HEK293 (cell line): ENCODE measurements around the gene SKI.

Experiments
- CTCF ChIA-PET: fragments of 350-600 bp; formaldehyde crosslinking; extraction: SDS; loops from one replicate; lab custom pipeline; 2021; ENCODE audit warnings: antibody characterized with exemption; lab: Yijun Ruan, JAX
- POLR2A ChIA-PET: fragments of 300-600 bp; formaldehyde crosslinking; extraction: SDS; loops from one replicate; lab custom pipeline; 2020; ENCODE audit warnings: antibody characterized with exemption, inconsistent platforms; lab: Yijun Ruan, JAX
- H3K27ac ChIP-seq: fragments of 200-500 bp; sonication (Bioruptor generic); 2 replicates; pipeline ENCODE4 v1.5.1; 2014; ENCODE audit warnings: low read depth, low read length, control low read depth, inconsistent platforms; ENCODE audit errors: extremely low read depth
- H3K36me3 ChIP-seq, 2 experiments: fragments of 200-500 bp in 1 of 2; sonication (Bioruptor generic) in 1 of 2; 1 replicate in 1 of 2; 2 replicates in 1 of 2; pipeline ENCODE4 v1.5.1; 2014 to 2017; ENCODE audit warnings: inconsistent platforms in 2 of 2, low read length in 2 of 2; ENCODE audit not compliant: control insufficient read depth in 2 of 2, insufficient read depth in 1 of 2
- H3K4me1 ChIP-seq: fragments of 200-500 bp; sonication (Bioruptor generic); 2 replicates; pipeline ENCODE4 v1.5.1; 2014; ENCODE audit warnings: mild to moderate bottlenecking, low read length, inconsistent platforms; ENCODE audit not compliant: control insufficient read depth, insufficient read depth
- H3K4me3 ChIP-seq: 2 replicates; pipeline ENCODE4 v1.5.1; 2011; ENCODE audit warnings: low read depth, mild to moderate bottlenecking, control low read depth, low read length, moderate library complexity
- H3K9me3 ChIP-seq: fragments of 200-500 bp; sonication (Bioruptor generic); 2 replicates; pipeline ENCODE4 v1.5.1; 2014; ENCODE audit warnings: low read depth, low read length, inconsistent platforms; ENCODE audit not compliant: control insufficient read depth, insufficient read depth
- ELK4 ChIP-seq: IDR thresholded peaks from 2 replicates; pipeline ENCODE4 v1.6.1; 2011; ENCODE audit warnings: mild to moderate bottlenecking, low read depth, low read length, borderline replicate concordance
- KLF1 ChIP-seq: fragments of 450-650 bp; formaldehyde crosslinking; IDR thresholded peaks from 2 replicates; pipeline ENCODE4 v1.5.1; 2016; ENCODE audit warnings: missing biosample characterization, missing genetic modification characterization
- PRDM4 ChIP-seq: fragments of 450-650 bp; formaldehyde crosslinking; IDR thresholded peaks from 2 replicates; pipeline ENCODE4 v1.5.1; 2017; ENCODE audit warnings: missing biosample characterization, missing genetic modification characterization
- REST ChIP-seq: fragments of 450-650 bp; formaldehyde crosslinking; IDR thresholded peaks from 2 replicates; pipeline ENCODE4 v1.5.1; 2016; ENCODE audit warnings: missing biosample characterization, missing genetic modification characterization
- ZBTB6 ChIP-seq: fragments of 450-650 bp; formaldehyde crosslinking; IDR thresholded peaks from 2 replicates; pipeline ENCODE4 v1.5.1; 2017; ENCODE audit warnings: missing biosample characterization, missing genetic modification characterization
- ZBTB8A ChIP-seq: fragments of 450-650 bp; formaldehyde crosslinking; IDR thresholded peaks from 2 replicates; pipeline ENCODE4 v1.5.1; 2016; ENCODE audit warnings: missing biosample characterization, missing genetic modification characterization
- ZFP69B ChIP-seq: fragments of 450-650 bp; formaldehyde crosslinking; IDR thresholded peaks from 2 replicates; pipeline ENCODE4 v1.5.1; 2016; ENCODE audit warnings: missing biosample characterization, missing genetic modification characterization
- ZNF10 ChIP-seq: fragments of 450-650 bp; formaldehyde crosslinking; IDR thresholded peaks from 2 replicates; pipeline ENCODE4 v1.5.1; 2017; ENCODE audit warnings: missing biosample characterization, missing genetic modification characterization
- ZNF175 ChIP-seq: fragments of 450-650 bp; formaldehyde crosslinking; IDR thresholded peaks from 2 replicates; pipeline ENCODE4 v1.5.1; 2016; ENCODE audit warnings: missing biosample characterization, missing genetic modification characterization
- ZNF2 ChIP-seq: fragments of 450-650 bp; formaldehyde crosslinking; IDR thresholded peaks from 2 replicates; pipeline ENCODE4 v1.5.1; 2016; ENCODE audit warnings: missing biosample characterization, missing genetic modification characterization
- ZNF266 ChIP-seq: fragments of 450-650 bp; formaldehyde crosslinking; IDR thresholded peaks from 2 replicates; pipeline ENCODE4 v1.5.1; 2016; ENCODE audit warnings: missing biosample characterization, missing genetic modification characterization, low read depth
- ZNF311 ChIP-seq: fragments of 450-650 bp; formaldehyde crosslinking; IDR thresholded peaks from 2 replicates; pipeline ENCODE4 v1.5.1; 2017; ENCODE audit warnings: missing biosample characterization, missing genetic modification characterization, borderline replicate concordance
- ZNF341 ChIP-seq: fragments of 450-650 bp; formaldehyde crosslinking; IDR thresholded peaks from 2 replicates; pipeline ENCODE4; 2016; ENCODE audit warnings: low read depth, missing biosample characterization, missing genetic modification characterization
- ZNF623 ChIP-seq: fragments of 450-650 bp; formaldehyde crosslinking; IDR thresholded peaks from 2 replicates; pipeline ENCODE4 v1.5.1; 2016; ENCODE audit warnings: missing biosample characterization, missing genetic modification characterization
- ZNF707 ChIP-seq: fragments of 450-650 bp; formaldehyde crosslinking; IDR thresholded peaks from 2 replicates; pipeline ENCODE4 v1.5.1; 2016; ENCODE audit warnings: missing biosample characterization, missing genetic modification characterization
- ZSCAN4 ChIP-seq: fragments of 450-650 bp; formaldehyde crosslinking; IDR thresholded peaks from 2 replicates; pipeline ENCODE4 v1.5.1; 2017; ENCODE audit warnings: missing biosample characterization, missing genetic modification characterization
- TF ChIP-seq, protein P1 (sequence below): fragments of 450-650 bp; formaldehyde crosslinking; IDR thresholded peaks from 2 replicates; pipeline ENCODE4 v1.5.1; 2016; ENCODE audit warnings: missing biosample characterization, missing genetic modification characterization
- TF ChIP-seq, protein P2 (sequence below): fragments of 450-650 bp; formaldehyde crosslinking; IDR thresholded peaks from 2 replicates; pipeline ENCODE4 v1.5.1; 2016; ENCODE audit warnings: missing biosample characterization, missing genetic modification characterization
- TF ChIP-seq, protein P3 (sequence below): fragments of 450-650 bp; formaldehyde crosslinking; IDR thresholded peaks from 2 replicates; pipeline ENCODE4 v1.5.1; 2016; ENCODE audit warnings: missing biosample characterization, missing genetic modification characterization

SKI gene

DNA sequence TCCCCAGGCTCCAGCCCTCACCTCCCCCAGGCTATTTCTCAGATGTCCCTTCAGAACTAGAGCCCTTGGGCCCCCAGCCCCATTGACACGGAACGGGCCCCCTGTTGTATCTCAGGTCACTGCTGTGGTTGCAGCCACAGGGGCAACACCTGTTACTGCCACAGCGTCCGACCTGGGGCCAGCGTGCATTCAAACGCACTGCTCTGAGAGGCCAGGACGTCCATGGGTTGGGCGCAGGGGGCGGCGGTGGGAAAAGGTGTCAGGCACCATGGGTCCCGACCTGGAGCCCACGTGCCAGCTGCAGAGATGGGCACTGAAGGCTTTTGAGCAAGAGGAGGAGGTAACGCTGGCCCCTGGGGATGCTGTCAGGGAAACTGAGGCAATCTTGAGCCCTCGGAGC is 46.8 kb upstream of the SKI start:
- H3K4me1 ChIP-seq = no peaks in the 10 kb centered on the region
- ChIA-PET CTCF (no interaction called here), POLR2A (no interaction called here)
- H3K4me3 ChIP-seq = no peak overlapping the region
- no peaks in the 10 kb centered on the region for H3K9me3 ChIP-seq
- TF ChIP-seq ELK4 = no peak
- no peak for TF ChIP-seq ZNF623 (tag by site-specific recombination)
- no peak for TF ChIP-seq ZNF266
- no peak for TF ChIP-seq REST (tag by site-specific recombination)
- TF ChIP-seq ZSCAN4 = no peak
- TF ChIP-seq ZFP69B (tag by site-specific recombination) = no peak
- TF ChIP-seq ZNF707 (tag by site-specific recombination) = no peak
- TF ChIP-seq ZNF10 = no peak
- no peak overlapping the region for H3K27ac ChIP-seq
- H3K36me3 ChIP-seq = peaks cover 0 to 72% of the 10 kb centered on the region in 2 experiments; a peak in 1 of 3 replicates

DNA sequence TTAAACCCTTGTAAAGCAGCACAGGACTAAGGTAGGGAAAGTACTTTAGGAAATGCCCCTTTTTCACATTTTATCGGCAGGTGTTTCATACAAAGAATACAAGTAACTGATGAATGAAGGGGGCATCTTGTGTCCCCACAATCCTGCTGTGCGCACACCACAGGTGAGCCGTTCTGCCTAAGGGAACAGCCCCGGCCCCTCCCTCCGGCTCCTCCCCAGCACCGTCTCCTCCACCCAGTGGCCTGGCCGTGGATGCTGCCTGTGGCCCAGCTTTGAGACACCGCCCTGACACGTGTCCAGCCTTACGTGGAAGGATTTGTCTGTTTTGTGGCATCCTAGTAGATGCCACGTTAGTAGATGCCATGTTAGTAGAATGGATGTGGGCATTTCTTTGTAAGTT is 46.4 kb upstream of the SKI start:
- Histone ChIP-seq H3K9me3 (no peaks in the 10 kb centered on the region), H3K36me3 (peaks cover 0 to 71% of the 10 kb centered on the region in 2 experiments; a peak in 1 of 3 replicates), H3K4me3 (no peak overlapping the region), H3K27ac (no peak overlapping the region), H3K4me1 (no peaks in the 10 kb centered on the region)
- ChIA-PET POLR2A (no interaction called here), CTCF (no interaction called here)
- TF ChIP-seq ZNF175 (tag by site-specific recombination) (no peak), ZBTB8A (tag by site-specific recombination) (no peak), ELK4 (no peak), KLF1 (peak; percentile 37; the same call in 1 of the 2 replicates), ZNF2 (tag by site-specific recombination) (no peak), ZNF623 (tag by site-specific recombination) (no peak), ZNF311 (tag by site-specific recombination) (no peak), PRDM4 (tag by site-specific recombination) (no peak), ZNF341 (tag by site-specific recombination) (peak; percentile 81), ZBTB6 (tag by site-specific recombination) (no peak)
- TF ChIP-seq, protein P1, sequence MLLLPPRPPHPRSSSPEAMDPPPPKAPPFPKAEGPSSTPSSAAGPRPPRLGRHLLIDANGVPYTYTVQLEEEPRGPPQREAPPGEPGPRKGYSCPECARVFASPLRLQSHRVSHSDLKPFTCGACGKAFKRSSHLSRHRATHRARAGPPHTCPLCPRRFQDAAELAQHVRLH (tag by site-specific recombination) = no peak
- TF ChIP-seq, protein P2, sequence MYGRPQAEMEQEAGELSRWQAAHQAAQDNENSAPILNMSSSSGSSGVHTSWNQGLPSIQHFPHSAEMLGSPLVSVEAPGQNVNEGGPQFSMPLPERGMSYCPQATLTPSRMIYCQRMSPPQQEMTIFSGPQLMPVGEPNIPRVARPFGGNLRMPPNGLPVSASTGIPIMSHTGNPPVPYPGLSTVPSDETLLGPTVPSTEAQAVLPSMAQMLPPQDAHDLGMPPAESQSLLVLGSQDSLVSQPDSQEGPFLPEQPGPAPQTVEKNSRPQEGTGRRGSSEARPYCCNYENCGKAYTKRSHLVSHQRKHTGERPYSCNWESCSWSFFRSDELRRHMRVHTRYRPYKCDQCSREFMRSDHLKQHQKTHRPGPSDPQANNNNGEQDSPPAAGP = no peak
- TF ChIP-seq, protein P3, sequence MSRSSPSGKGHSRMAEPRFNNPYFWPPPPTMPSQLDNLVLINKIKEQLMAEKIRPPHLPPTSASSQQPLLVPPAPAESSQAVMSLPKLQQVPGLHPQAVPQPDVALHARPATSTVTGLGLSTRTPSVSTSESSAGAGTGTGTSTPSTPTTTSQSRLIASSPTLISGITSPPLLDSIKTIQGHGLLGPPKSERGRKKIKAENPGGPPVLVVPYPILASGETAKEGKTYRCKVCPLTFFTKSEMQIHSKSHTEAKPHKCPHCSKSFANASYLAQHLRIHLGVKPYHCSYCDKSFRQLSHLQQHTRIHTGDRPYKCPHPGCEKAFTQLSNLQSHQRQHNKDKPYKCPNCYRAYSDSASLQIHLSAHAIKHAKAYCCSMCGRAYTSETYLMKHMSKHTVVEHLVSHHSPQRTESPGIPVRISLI (tag by site-specific recombination) = no peak
